Tibial artery (tissue), 4 donors: ENCODE data around the gene PPY.

Source experiments
- DNase-seq, 2 donors: peaks; one replicate each; pipeline ENCODE4 v3.0.0-alpha.2; 2019
- H3K27ac ChIP-seq, 2 donors: fragments of 200-600 bp; sonication (generic) in 1 of 2; 1 replicate in 1 of 2; 2 replicates in 1 of 2; pipeline ENCODE4 v1.5.1; 2018 to 2019; ENCODE audit warnings: mild to moderate bottlenecking in 1 of 2
- H3K27me3 ChIP-seq, 2 donors: fragments of 200-600 bp; sonication (generic) in 1 of 2; one replicate each; pipeline versions ENCODE4 v1.5.1 to v1.6.0; 2016 to 2019
- H3K36me3 ChIP-seq, 3 donors: fragments of 200-600 bp; sonication (generic) in 2 of 3; one replicate each; pipeline ENCODE4 v1.5.1; 2016 to 2019; ENCODE audit warnings: mild to moderate bottlenecking in 2 of 3
- H3K4me1 ChIP-seq, 4 donors: fragments of 200-600 bp; sonication (generic) in 2 of 4; 1 replicate in 3 of 4; 2 replicates in 1 of 4; pipeline ENCODE4 v1.5.1; 2016 to 2019
- H3K4me3 ChIP-seq, 2 donors: fragments of 200-600 bp; sonication (generic) in 1 of 2; 1 replicate in 1 of 2; 2 replicates in 1 of 2; pipeline ENCODE4 v1.5.1; 2018 to 2019; ENCODE audit warnings: mild to moderate bottlenecking in 2 of 2
- H3K9me3 ChIP-seq, 3 donors: fragments of 200-600 bp; sonication (generic) in 1 of 3; one replicate each; pipeline ENCODE4 v1.5.1; 2016 to 2019
- CTCF ChIP-seq, 2 experiments: fragments of 200-600 bp in 1 of 2; fragments of 450-650 bp in 1 of 2; IDR thresholded peaks; one replicate each; pipeline ENCODE4 v1.5.1; 2017 to 2019; ENCODE audit warnings: antibody characterized with exemption in 2 of 2, mild to moderate bottlenecking in 1 of 2, moderate library complexity in 1 of 2
- intact Hi-C: fragments of 100-400 bp; cut with DNase I; formaldehyde crosslinking; loops from one replicate; pipeline ENCODE4 v1.15.0; 2023; ENCODE audit warnings: low total_unique reads

Gene PPY

DNA sequence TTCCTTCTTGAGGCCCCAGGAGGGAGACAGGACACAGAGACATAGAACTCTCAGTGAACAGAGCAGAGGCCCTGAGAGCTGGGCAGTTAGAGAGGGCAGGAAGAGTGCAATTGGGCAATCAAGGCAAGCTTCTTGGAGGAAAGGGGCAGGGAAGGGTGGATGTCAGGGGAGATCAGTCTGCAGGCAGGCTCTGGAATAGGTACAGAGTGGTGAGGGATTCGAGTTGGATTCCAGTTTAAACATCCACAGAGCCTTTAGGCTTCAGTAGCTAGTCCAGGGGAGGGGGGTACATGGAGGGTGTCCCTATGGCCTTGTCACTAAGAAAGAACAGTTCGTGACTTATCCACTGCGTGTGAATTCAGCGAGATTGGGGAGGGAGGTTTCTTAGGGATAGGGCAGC, 9.5 kb upstream of the PPY start:
- H3K4me1 ChIP-seq: peaks cover 0 to 17% (median 6%) of the 10 kb centered on the region in 4 donors
- peaks cover 0 to 78% of the 10 kb centered on the region in 2 donors for H3K27me3 ChIP-seq
- intact Hi-C loops: loop anchor here (10.0 kb wide), 1 partner anchor 203 kb away; no protein-coding TSS in a partner anchor

GRCh38 chr17:43950554-43950953, 8.3 kb upstream of the PPY start:
- intact Hi-C loops: loop anchor here (10.0 kb wide), 1 partner anchor 204 kb away; no protein-coding TSS in a partner anchor
- H3K9me3 ChIP-seq: no peaks in the 10 kb centered on the region
- H3K27me3 ChIP-seq: peaks cover 0 to 82% of the 10 kb centered on the region in 2 donors
- peaks cover 0 to 17% (median 6%) of the 10 kb centered on the region in 4 donors for H3K4me1 ChIP-seq
- no peak overlapping the region for H3K4me3 ChIP-seq
- no peak for DNase-seq
- no peak overlapping the region for H3K27ac ChIP-seq
- H3K36me3 ChIP-seq: no peaks in the 10 kb centered on the region
- TF ChIP-seq CTCF (IDR thresholded peaks at IDR 0.05): no peak

More for the DNA sequence above, 9.5 kb upstream of the PPY start:
- Histone ChIP-seq H3K36me3 (no peaks in the 10 kb centered on the region), H3K27ac (no peak overlapping the region), H3K4me3 (no peak overlapping the region), H3K9me3 (no peaks in the 10 kb centered on the region)
- no peak for DNase-seq
- TF ChIP-seq CTCF (IDR thresholded peaks at IDR 0.05): no peak

- H3K27ac ChIP-seq: no peak overlapping the region
- H3K27me3 ChIP-seq: peaks cover 0 to 74% of the 10 kb centered on the region in 2 donors
- no peak for DNase-seq
- no peaks in the 10 kb centered on the region for H3K36me3 ChIP-seq
- no peak overlapping the region for H3K4me3 ChIP-seq
- intact Hi-C loops: loop anchor here (10.0 kb wide), 3 partner anchors 75 to 205 kb away; no protein-coding TSS in a partner anchor
- H3K4me1 ChIP-seq: peaks cover 0 to 17% (median 6%) of the 10 kb centered on the region in 4 donors
- TF ChIP-seq CTCF (IDR thresholded peaks at IDR 0.05): no peak
- H3K9me3 ChIP-seq: no peaks in the 10 kb centered on the region
Observed at GRCh38 chr17:43949781-43950180, 7.5 kb upstream of the PPY start.

GRCh38 chr17:43946781-43947180, 4.5 kb upstream of the PPY start:
- Histone ChIP-seq H3K36me3 (no peaks in the 10 kb centered on the region), H3K4me3 (no peak overlapping the region), H3K4me1 (peaks cover 0 to 2% (median 0%) of the 10 kb centered on the region in 4 donors), H3K9me3 (no peaks in the 10 kb centered on the region), H3K27me3 (peaks cover 0 to 44% of the 10 kb centered on the region in 2 donors), H3K27ac (no peak overlapping the region)
- intact Hi-C loops: loop anchor here (2.0 to 10.0 kb wide), 3 partner anchors 48 to 98 kb away; no protein-coding TSS in a partner anchor
- no peak for DNase-seq
- no peak for TF ChIP-seq CTCF (IDR thresholded peaks at IDR 0.05)

DNA sequence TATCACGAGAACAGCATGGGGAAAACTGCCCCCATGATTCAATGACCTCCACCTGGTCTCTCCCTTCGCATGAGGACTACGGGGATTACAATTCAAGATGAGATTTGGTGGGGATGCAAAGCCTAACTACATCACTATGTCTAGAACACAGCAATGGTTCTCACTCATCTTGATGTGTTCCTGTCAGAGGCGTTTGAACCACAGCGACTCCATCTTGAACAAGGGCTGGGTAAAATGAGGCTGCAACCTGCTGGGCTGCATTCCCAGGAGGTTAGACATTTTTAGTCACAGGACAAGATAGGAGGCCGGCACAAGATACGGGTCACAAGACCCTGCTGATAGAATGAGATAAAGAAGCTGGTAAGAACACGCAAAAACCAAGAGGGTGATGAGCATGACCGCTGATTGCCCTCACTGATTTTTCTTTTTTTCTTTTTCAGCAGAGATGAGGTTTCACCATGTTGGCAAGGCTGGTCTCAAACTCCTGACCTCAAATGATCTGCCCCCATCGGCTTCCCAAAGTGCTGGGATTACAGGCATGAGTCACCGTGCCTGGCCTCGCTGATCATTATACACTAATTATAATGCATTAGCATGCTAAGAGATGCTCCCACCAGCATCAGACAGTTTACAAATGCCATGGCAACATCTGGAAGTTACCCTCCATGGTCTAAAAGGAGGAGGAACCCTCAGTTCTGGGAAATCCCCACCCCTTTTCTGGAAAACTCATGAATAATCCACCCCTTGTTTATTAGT, 3.0 kb upstream of the PPY start:
- H3K4me1 ChIP-seq: no peaks in the 10 kb centered on the region
- no peak overlapping the region for H3K27ac ChIP-seq
- intact Hi-C loops: loop anchor here (10.0 kb wide), 2 partner anchors 70 to 100 kb away; no protein-coding TSS in a partner anchor
- H3K27me3 ChIP-seq: peaks cover 0 to 30% of the 10 kb centered on the region in 2 donors
- no peak for TF ChIP-seq CTCF (IDR thresholded peaks at IDR 0.05)
- no peaks in the 10 kb centered on the region for H3K36me3 ChIP-seq
- H3K4me3 ChIP-seq: no peak overlapping the region
- no peaks in the 10 kb centered on the region for H3K9me3 ChIP-seq
- DNase-seq: no peak
